ENCODE data around the gene TEDC2.

TEDC2 gene

GRCh38 chr16:2483939-2484897 is 24.3 kb downstream of the TEDC2 start:
- H3K9ac ChIP-seq (ENCODE audit: low read depth, low read length) = no peak overlapping the region
- peak overlapping the region; percentile 55 for H3K4me3 ChIP-seq (ENCODE audit: low read length)
- peak overlapping the region; percentile 76 for H3K4me2 ChIP-seq (ENCODE audit: low read length)
- peaks cover 30% of the 10 kb centered on the region for H3K4me1 ChIP-seq (ENCODE audit: control insufficient read depth, insufficient read depth, low read length)
- H3K9me3 ChIP-seq (replicated peaks; ENCODE audit: low read length) = no peaks in the 10 kb centered on the region
- H3K27me3 ChIP-seq (ENCODE audit: control insufficient read depth, insufficient read depth, low read length) = no peaks in the 10 kb centered on the region
- no peaks in the 10 kb centered on the region for H3K36me3 ChIP-seq (ENCODE audit: insufficient read depth, low read length)

GRCh38 chr16:2484898-2485508 is 25.1 kb downstream of the TEDC2 start:
- no peaks in the 10 kb centered on the region for H3K9me3 ChIP-seq (replicated peaks; ENCODE audit: low read length)
- H3K9ac ChIP-seq (ENCODE audit: low read depth, low read length) = no peak overlapping the region
- no peaks in the 10 kb centered on the region for H3K27me3 ChIP-seq (ENCODE audit: control insufficient read depth, insufficient read depth, low read length)
- H3K4me1 ChIP-seq (ENCODE audit: control insufficient read depth, insufficient read depth, low read length) = peaks cover 30% of the 10 kb centered on the region
- H3K36me3 ChIP-seq (ENCODE audit: insufficient read depth, low read length) = no peaks in the 10 kb centered on the region
- no peak overlapping the region for H3K4me3 ChIP-seq (ENCODE audit: low read length)
- no peak overlapping the region for H3K4me2 ChIP-seq (ENCODE audit: low read length)

- Histone ChIP-seq H3K27me3 (ENCODE audit: control insufficient read depth, insufficient read depth, low read length) (no peaks in the 10 kb centered on the region), H3K4me2 (ENCODE audit: low read length) (no peak overlapping the region), H3K36me3 (ENCODE audit: insufficient read depth, low read length) (no peaks in the 10 kb centered on the region), H3K9ac (ENCODE audit: low read depth, low read length) (no peak overlapping the region), H3K9me3 (replicated peaks; ENCODE audit: low read length) (no peaks in the 10 kb centered on the region), H3K4me3 (ENCODE audit: low read length) (no peak overlapping the region), H3K4me1 (ENCODE audit: control insufficient read depth, insufficient read depth, low read length) (peaks cover 30% of the 10 kb centered on the region)
Observed at GRCh38 chr16:2485811-2486507, 26.1 kb downstream of the TEDC2 start.

GRCh38 chr16:2486645-2487516 is 27.0 kb downstream of the TEDC2 start:
- Histone ChIP-seq H3K36me3 (ENCODE audit: insufficient read depth, low read length) (no peaks in the 10 kb centered on the region), H3K4me3 (ENCODE audit: low read length) (no peak overlapping the region), H3K4me2 (ENCODE audit: low read length) (peak overlapping the region; percentile 10), H3K9me3 (replicated peaks; ENCODE audit: low read length) (no peaks in the 10 kb centered on the region), H3K4me1 (ENCODE audit: control insufficient read depth, insufficient read depth, low read length) (peaks cover 30% of the 10 kb centered on the region), H3K9ac (ENCODE audit: low read depth, low read length) (no peak overlapping the region), H3K27me3 (ENCODE audit: control insufficient read depth, insufficient read depth, low read length) (no peaks in the 10 kb centered on the region)

- Histone ChIP-seq H3K4me3 (ENCODE audit: low read length) (no peak overlapping the region), H3K4me1 (ENCODE audit: control insufficient read depth, insufficient read depth, low read length) (peaks cover 24% of the 10 kb centered on the region), H3K4me2 (ENCODE audit: low read length) (peak overlapping the region; percentile 10), H3K9me3 (replicated peaks; ENCODE audit: low read length) (no peaks in the 10 kb centered on the region), H3K27me3 (ENCODE audit: control insufficient read depth, insufficient read depth, low read length) (no peaks in the 10 kb centered on the region), H3K9ac (ENCODE audit: low read depth, low read length) (no peak overlapping the region), H3K36me3 (ENCODE audit: insufficient read depth, low read length) (no peaks in the 10 kb centered on the region)
Observed at GRCh38 chr16:2487517-2487842, 27.6 kb downstream of the TEDC2 start.

- Histone ChIP-seq H3K4me2 (ENCODE audit: low read length) (no peak overlapping the region), H3K9ac (ENCODE audit: low read depth, low read length) (no peak overlapping the region), H3K36me3 (ENCODE audit: insufficient read depth, low read length) (no peaks in the 10 kb centered on the region), H3K4me1 (ENCODE audit: control insufficient read depth, insufficient read depth, low read length) (peaks cover 19% of the 10 kb centered on the region), H3K9me3 (replicated peaks; ENCODE audit: low read length) (no peaks in the 10 kb centered on the region), H3K27me3 (ENCODE audit: control insufficient read depth, insufficient read depth, low read length) (no peaks in the 10 kb centered on the region), H3K4me3 (ENCODE audit: low read length) (no peak overlapping the region)
Observed at GRCh38 chr16:2487903-2488531, 28.1 kb downstream of the TEDC2 start.

GRCh38 chr16:2489581-2489980 is 29.7 kb downstream of the TEDC2 start:
- peaks cover 9% of the 10 kb centered on the region for H3K4me1 ChIP-seq (ENCODE audit: control insufficient read depth, insufficient read depth, low read length)
- H3K4me3 ChIP-seq (ENCODE audit: low read length) = no peak overlapping the region
- H3K9me3 ChIP-seq (replicated peaks; ENCODE audit: low read length) = no peaks in the 10 kb centered on the region
- no peaks in the 10 kb centered on the region for H3K36me3 ChIP-seq (ENCODE audit: insufficient read depth, low read length)
- H3K27me3 ChIP-seq (ENCODE audit: control insufficient read depth, insufficient read depth, low read length) = no peaks in the 10 kb centered on the region
- no peak overlapping the region for H3K9ac ChIP-seq (ENCODE audit: low read depth, low read length)
- no peak overlapping the region for H3K4me2 ChIP-seq (ENCODE audit: low read length)

GRCh38 chr16:2490190-2491105 is 30.5 kb downstream of the TEDC2 start:
- Histone ChIP-seq H3K36me3 (ENCODE audit: insufficient read depth, low read length) (no peaks in the 10 kb centered on the region), H3K9ac (ENCODE audit: low read depth, low read length) (no peak overlapping the region), H3K4me3 (ENCODE audit: low read length) (no peak overlapping the region), H3K9me3 (replicated peaks; ENCODE audit: low read length) (no peaks in the 10 kb centered on the region), H3K4me2 (ENCODE audit: low read length) (no peak overlapping the region), H3K4me1 (ENCODE audit: control insufficient read depth, insufficient read depth, low read length) (peaks cover 9% of the 10 kb centered on the region), H3K27me3 (ENCODE audit: control insufficient read depth, insufficient read depth, low read length) (no peaks in the 10 kb centered on the region)

GRCh38 chr16:2492292-2492691 is 32.4 kb downstream of the TEDC2 start:
- Histone ChIP-seq H3K4me3 (ENCODE audit: low read length) (no peak overlapping the region), H3K9ac (ENCODE audit: low read depth, low read length) (no peak overlapping the region), H3K9me3 (replicated peaks; ENCODE audit: low read length) (no peaks in the 10 kb centered on the region), H3K36me3 (ENCODE audit: insufficient read depth, low read length) (peaks cover 9% of the 10 kb centered on the region), H3K4me2 (ENCODE audit: low read length) (no peak overlapping the region), H3K4me1 (ENCODE audit: control insufficient read depth, insufficient read depth, low read length) (peaks cover 9% of the 10 kb centered on the region), H3K27me3 (ENCODE audit: control insufficient read depth, insufficient read depth, low read length) (no peaks in the 10 kb centered on the region)

- Histone ChIP-seq H3K9ac (ENCODE audit: low read depth, low read length) (no peak overlapping the region), H3K4me1 (ENCODE audit: control insufficient read depth, insufficient read depth, low read length) (peaks cover 11% of the 10 kb centered on the region), H3K9me3 (replicated peaks; ENCODE audit: low read length) (no peaks in the 10 kb centered on the region), H3K27me3 (ENCODE audit: control insufficient read depth, insufficient read depth, low read length) (no peaks in the 10 kb centered on the region), H3K36me3 (ENCODE audit: insufficient read depth, low read length) (peaks cover 15% of the 10 kb centered on the region), H3K4me2 (ENCODE audit: low read length) (no peak overlapping the region), H3K4me3 (ENCODE audit: low read length) (no peak overlapping the region)
Observed at GRCh38 chr16:2493605-2494004, 33.7 kb downstream of the TEDC2 start.

Measured in skeletal muscle satellite cell (primary cell).